ENCODE results near the gene FOXC1.

DNA sequence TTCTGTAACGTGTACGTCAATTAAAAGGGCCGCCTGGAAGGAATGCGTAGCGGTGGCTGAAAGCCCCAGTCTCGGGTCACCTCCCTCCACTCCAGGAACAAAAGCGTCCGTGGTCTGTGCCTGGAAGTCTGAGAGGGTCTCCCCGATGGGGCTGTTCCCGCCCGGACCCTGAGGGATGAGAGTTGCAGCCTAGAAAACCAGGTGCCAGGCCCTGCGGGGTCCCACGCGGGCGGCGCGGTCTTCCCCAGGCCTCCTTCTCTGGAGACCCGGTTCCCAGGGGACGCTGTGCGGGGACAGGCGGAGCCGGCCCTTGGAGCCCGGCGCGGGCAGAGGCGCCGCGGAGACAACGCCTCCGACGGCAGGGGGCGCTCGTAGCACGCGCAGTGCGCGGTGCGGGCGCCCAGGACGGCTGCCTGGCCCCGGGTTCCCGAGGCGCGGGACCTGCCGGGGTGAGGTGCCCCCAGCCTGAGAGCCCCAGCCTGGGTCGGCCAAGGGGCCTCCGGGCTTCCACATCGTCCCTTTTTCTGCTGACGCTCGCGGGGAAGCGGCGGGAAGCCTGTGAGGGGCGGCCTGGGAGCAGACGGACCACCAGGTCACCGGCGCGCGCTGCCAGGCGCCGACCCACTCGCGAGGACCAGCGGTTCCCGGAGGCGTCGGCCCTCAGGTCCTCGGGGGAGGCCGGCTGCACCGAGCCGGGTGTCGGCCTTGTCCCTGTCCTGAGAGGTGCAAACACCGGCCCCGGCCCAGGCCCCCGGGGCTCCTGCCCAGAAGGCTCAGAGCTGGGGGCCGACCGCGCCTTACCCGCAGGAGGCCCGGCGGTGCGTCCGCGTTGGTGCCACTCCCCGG lies 5.3 kb upstream of the FOXC1 start:
- TF ChIP-seq, protein P1, sequence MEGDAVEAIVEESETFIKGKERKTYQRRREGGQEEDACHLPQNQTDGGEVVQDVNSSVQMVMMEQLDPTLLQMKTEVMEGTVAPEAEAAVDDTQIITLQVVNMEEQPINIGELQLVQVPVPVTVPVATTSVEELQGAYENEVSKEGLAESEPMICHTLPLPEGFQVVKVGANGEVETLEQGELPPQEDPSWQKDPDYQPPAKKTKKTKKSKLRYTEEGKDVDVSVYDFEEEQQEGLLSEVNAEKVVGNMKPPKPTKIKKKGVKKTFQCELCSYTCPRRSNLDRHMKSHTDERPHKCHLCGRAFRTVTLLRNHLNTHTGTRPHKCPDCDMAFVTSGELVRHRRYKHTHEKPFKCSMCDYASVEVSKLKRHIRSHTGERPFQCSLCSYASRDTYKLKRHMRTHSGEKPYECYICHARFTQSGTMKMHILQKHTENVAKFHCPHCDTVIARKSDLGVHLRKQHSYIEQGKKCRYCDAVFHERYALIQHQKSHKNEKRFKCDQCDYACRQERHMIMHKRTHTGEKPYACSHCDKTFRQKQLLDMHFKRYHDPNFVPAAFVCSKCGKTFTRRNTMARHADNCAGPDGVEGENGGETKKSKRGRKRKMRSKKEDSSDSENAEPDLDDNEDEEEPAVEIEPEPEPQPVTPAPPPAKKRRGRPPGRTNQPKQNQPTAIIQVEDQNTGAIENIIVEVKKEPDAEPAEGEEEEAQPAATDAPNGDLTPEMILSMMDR (IDR thresholded peaks at IDR 0.05; ENCODE audit: borderline replicate concordance, extremely low read depth, low read length, poor library complexity, severe bottlenecking): peak; percentile 71
- no peak for TF ChIP-seq EZH2 (IDR thresholded peaks at IDR 0.05; ENCODE audit: borderline replicate concordance, low read depth, low read length, severe bottlenecking)
